ENCODE data around the gene MMP11.

The MMP11 gene

DNA sequence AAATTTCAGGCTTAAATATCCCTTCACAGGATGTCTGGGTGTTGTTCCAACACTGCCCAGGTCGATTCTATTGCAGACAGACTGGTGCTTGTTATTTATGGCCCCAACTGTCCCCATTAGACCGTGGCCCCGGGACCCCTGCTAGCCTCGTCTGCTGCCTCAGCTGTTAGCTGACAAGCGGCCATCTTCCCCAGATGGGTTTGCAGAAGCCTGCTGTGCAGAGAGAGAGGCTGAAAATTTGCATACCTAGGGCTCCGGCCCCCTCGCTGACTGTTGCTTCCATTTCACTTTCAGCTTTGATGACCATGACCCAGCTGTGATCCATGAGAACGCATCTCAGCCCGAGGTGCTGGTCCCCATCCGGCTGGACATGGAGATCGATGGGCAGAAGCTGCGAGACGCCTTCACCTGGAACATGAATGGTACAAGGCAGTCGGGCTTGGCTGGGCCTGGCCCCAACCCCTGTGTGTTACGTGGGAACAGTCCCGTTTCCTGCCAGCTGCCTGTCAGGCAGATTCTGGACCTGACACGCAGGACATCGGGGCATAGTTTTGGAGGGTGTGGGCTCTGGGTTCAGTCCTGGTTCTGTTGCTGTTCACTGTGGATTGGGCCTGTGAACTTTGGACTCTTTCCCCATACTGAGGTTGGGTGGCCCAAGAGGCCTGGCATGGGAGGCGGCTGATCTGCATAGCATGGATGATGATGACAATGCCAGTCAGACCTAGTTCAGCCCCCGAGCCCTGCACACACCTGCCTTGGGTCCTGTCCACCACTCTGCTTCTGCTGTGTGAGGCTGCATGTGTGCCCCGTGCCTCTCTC lies 30.6 kb downstream of the MMP11 start:
- H3K4me2 ChIP-seq (ENCODE audit: low read length) = no peak overlapping the region

DNA sequence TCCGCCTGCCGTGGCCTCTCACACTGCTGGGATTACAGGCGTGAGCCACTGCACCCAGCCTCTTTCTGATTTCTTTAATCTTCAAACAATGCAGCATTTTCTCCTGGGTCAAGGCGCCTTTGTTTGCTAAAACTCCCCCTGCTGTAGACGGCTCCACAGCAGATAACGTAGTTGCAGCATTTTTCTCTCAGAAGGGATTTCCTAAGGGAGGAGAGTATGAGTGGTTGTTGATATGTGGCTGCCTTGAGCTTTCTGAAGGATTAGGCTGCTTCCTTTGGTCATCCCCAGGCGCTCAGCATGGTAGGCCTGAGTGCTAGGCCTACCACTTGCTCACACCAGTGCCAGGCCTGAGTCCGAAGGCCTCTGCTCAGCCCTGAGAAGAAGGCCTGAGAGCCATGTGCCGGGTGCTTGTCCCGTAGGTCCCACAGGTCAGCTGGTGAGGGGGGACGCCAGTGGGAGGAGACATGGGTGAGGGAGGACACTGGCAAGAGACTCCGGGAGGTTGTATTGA lies 32.2 kb downstream of the MMP11 start:
- Histone ChIP-seq H3K27me3 (ENCODE audit: low read depth, low read length) (no peaks in the 10 kb centered on the region), H3K36me3 (replicated peaks; ENCODE audit: low read depth, low read length) (peaks cover 62% of the 10 kb centered on the region), H3K4me2 (ENCODE audit: low read length) (no peak overlapping the region)

More for the DNA sequence above, 30.6 kb downstream of the MMP11 start:
- Histone ChIP-seq H3K4me1 (ENCODE audit: low read length) (peaks cover 71% of the 10 kb centered on the region), H3K9ac (ENCODE audit: low read length) (no peak overlapping the region), H3K79me2 (ENCODE audit: low read length) (peaks cover 3% of the 10 kb centered on the region), H3K27me3 (ENCODE audit: low read depth, low read length) (no peaks in the 10 kb centered on the region), H3K27ac (ENCODE audit: low read length) (no peak overlapping the region), H3K9me3 (ENCODE audit: insufficient read depth, low read length) (no peaks in the 10 kb centered on the region), H3K4me3 (ENCODE audit: low read length) (no peak overlapping the region), H4K20me1 (ENCODE audit: insufficient read depth, low read length) (no peaks in the 10 kb centered on the region), H2AFZ (ENCODE audit: low read depth, low read length) (no peak overlapping the region), H3K36me3 (replicated peaks; ENCODE audit: low read depth, low read length) (peaks cover 71% of the 10 kb centered on the region)
- no peak for TF ChIP-seq EZH2phosphoT487 (IDR thresholded peaks at IDR 0.05; ENCODE audit: low read depth)
- TF ChIP-seq, protein P1, sequence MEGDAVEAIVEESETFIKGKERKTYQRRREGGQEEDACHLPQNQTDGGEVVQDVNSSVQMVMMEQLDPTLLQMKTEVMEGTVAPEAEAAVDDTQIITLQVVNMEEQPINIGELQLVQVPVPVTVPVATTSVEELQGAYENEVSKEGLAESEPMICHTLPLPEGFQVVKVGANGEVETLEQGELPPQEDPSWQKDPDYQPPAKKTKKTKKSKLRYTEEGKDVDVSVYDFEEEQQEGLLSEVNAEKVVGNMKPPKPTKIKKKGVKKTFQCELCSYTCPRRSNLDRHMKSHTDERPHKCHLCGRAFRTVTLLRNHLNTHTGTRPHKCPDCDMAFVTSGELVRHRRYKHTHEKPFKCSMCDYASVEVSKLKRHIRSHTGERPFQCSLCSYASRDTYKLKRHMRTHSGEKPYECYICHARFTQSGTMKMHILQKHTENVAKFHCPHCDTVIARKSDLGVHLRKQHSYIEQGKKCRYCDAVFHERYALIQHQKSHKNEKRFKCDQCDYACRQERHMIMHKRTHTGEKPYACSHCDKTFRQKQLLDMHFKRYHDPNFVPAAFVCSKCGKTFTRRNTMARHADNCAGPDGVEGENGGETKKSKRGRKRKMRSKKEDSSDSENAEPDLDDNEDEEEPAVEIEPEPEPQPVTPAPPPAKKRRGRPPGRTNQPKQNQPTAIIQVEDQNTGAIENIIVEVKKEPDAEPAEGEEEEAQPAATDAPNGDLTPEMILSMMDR (IDR thresholded peaks at IDR 0.05; ENCODE audit: low read depth, low read length) = no peak

DNA sequence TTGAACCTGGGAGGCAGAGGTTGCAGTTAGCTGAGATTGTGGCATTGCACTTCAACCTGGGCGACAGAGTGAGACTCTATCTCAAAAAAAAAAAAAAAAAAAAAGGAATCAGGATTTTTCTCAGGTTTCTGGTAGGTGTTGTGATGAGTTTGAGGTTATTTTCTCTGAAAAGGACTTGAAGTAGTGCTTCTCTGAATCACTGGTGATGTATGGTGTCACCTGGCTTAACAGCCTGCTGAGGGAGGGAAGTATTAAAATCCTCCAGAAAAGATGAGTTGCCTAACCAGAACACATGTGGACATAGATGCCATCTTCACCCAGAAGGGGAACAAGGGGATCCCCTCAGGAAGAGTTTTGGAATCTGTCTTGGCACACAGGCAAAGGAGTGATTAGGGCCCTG lies 34.2 kb downstream of the MMP11 start:
- H3K9ac ChIP-seq (ENCODE audit: low read length) = no peak overlapping the region
- peaks cover 51% of the 10 kb centered on the region for H3K36me3 ChIP-seq (replicated peaks; ENCODE audit: low read depth, low read length)
- no peak for TF ChIP-seq EZH2phosphoT487 (IDR thresholded peaks at IDR 0.05; ENCODE audit: low read depth)
- TF ChIP-seq, protein P1 (IDR thresholded peaks at IDR 0.05; ENCODE audit: low read depth, low read length) = no peak
- H3K9me3 ChIP-seq (ENCODE audit: insufficient read depth, low read length) = no peaks in the 10 kb centered on the region
- H2AFZ ChIP-seq (ENCODE audit: low read depth, low read length) = no peak overlapping the region
- H3K27me3 ChIP-seq (ENCODE audit: low read depth, low read length) = no peaks in the 10 kb centered on the region
- no peak overlapping the region for H3K4me3 ChIP-seq (ENCODE audit: low read length)
- H3K4me1 ChIP-seq (ENCODE audit: low read length) = peaks cover 35% of the 10 kb centered on the region
- no peaks in the 10 kb centered on the region for H4K20me1 ChIP-seq (ENCODE audit: insufficient read depth, low read length)
- H3K27ac ChIP-seq (ENCODE audit: low read length) = no peak overlapping the region
- no peak overlapping the region for H3K4me2 ChIP-seq (ENCODE audit: low read length)
- H3K79me2 ChIP-seq (ENCODE audit: low read length) = no peaks in the 10 kb centered on the region; the same call in 1 of the 2 replicates

More for the DNA sequence above, 32.2 kb downstream of the MMP11 start:
- H3K9ac ChIP-seq (ENCODE audit: low read length) = no peak overlapping the region
- H4K20me1 ChIP-seq (ENCODE audit: insufficient read depth, low read length) = no peaks in the 10 kb centered on the region
- H3K9me3 ChIP-seq (ENCODE audit: insufficient read depth, low read length) = no peaks in the 10 kb centered on the region
- peaks cover 55% of the 10 kb centered on the region for H3K4me1 ChIP-seq (ENCODE audit: low read length)
- H2AFZ ChIP-seq (ENCODE audit: low read depth, low read length) = no peak overlapping the region
- H3K27ac ChIP-seq (ENCODE audit: low read length) = no peak overlapping the region
- H3K79me2 ChIP-seq (ENCODE audit: low read length) = no peaks in the 10 kb centered on the region; the same call in 1 of the 2 replicates
- no peak for TF ChIP-seq EZH2phosphoT487 (IDR thresholded peaks at IDR 0.05; ENCODE audit: low read depth)
- TF ChIP-seq, protein P1 (IDR thresholded peaks at IDR 0.05; ENCODE audit: low read depth, low read length) = no peak
- no peak overlapping the region for H3K4me3 ChIP-seq (ENCODE audit: low read length)

DNA sequence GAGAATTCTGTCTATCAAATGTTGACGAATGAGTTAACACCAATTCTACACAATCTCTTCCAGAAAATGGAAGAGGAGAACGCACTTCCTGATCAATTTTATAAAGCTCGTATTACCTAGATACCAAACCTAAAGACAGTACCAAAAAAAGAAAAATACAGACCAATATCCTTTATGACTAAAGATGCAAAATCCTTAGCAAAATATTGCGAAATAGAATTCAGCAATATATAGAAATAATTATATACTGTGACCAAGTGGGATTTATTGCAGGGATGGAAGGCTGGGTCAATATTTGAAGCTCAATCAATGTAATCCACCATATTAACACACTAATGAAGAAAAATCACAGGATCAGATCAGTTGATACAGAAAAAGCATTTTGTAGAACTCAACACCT lies 39.7 kb downstream of the MMP11 start:
- Histone ChIP-seq H3K9ac (ENCODE audit: low read length) (no peak overlapping the region), H3K27me3 (ENCODE audit: low read depth, low read length) (no peaks in the 10 kb centered on the region), H3K4me3 (ENCODE audit: low read length) (no peak overlapping the region), H3K36me3 (replicated peaks; ENCODE audit: low read depth, low read length) (peaks cover 37% of the 10 kb centered on the region), H2AFZ (ENCODE audit: low read depth, low read length) (no peak overlapping the region), H4K20me1 (ENCODE audit: insufficient read depth, low read length) (no peaks in the 10 kb centered on the region), H3K4me1 (ENCODE audit: low read length) (no peaks in the 10 kb centered on the region), H3K4me2 (ENCODE audit: low read length) (no peak overlapping the region), H3K79me2 (ENCODE audit: low read length) (no peaks in the 10 kb centered on the region), H3K9me3 (ENCODE audit: insufficient read depth, low read length) (no peaks in the 10 kb centered on the region), H3K27ac (ENCODE audit: low read length) (no peak overlapping the region)
- no peak for TF ChIP-seq EZH2phosphoT487 (IDR thresholded peaks at IDR 0.05; ENCODE audit: low read depth)
- TF ChIP-seq, protein P1 (IDR thresholded peaks at IDR 0.05; ENCODE audit: low read depth, low read length) = no peak
